Motor neuron (in vitro differentiated cells): ENCODE results near the gene CPT1B. TPM values are rescaled to one million over a fixed set of nuclear protein-coding genes. Genes with fewer than 3 reads are reported as not detected.

Source experiments
- ATAC-seq, 8 experiments: fragments of 200-7000 bp; cut with Tn5 transposase; replicated peaks in 6 of 8; 2 replicates each; pipeline ENCODE4 v1.8.0; 2021; ENCODE audit warnings: mild to moderate bottlenecking in 8 of 8, moderate library complexity in 8 of 8
- H3K27ac ChIP-seq, 2 donors: fragments of 250-450 bp; sonication (Bioruptor Pico); 2 replicates each; pipeline ENCODE4 v1.9.0; 2021; ENCODE audit warnings: antibody characterized with exemption in 2 of 2, mild to moderate bottlenecking in 2 of 2, moderate library complexity in 1 of 2
- H3K4me1 ChIP-seq, 2 donors: fragments of 250-450 bp; sonication (Bioruptor Pico); replicated peaks in 1 of 2; 2 replicates each; pipeline ENCODE4 v1.6.1; 2021; ENCODE audit warnings: antibody characterized with exemption in 2 of 2, mild to moderate bottlenecking in 2 of 2, moderate library complexity in 1 of 2
- H3K4me3 ChIP-seq, 5 donors: fragments of 250-450 bp; sonication (Bioruptor Pico); 2 replicates each; pipeline ENCODE4 v1.9.0; 2021; ENCODE audit warnings: antibody characterized with exemption in 5 of 5, mild to moderate bottlenecking in 5 of 5, moderate library complexity in 4 of 5
- WGBS, 10 experiments: fragments of 450-650 bp; shearing (Covaris generic); methylation state at CpG; one replicate each; pipeline ENCODE4 v1.0.0; 2022; 5-methylcytosine and 5-hydroxymethylcytosine counted together
- in situ Hi-C, 9 experiments: fragments of 400-800 bp; cut with MboI; loops; one replicate each; pipeline ENCODE4 v1.15.0; 2021; ENCODE audit warnings: low sequenced_read_pairs in 9 of 9, low pct_unique_long_range_greater_than_20kb in 2 of 9; ENCODE audit not compliant: unreplicated experiment in 9 of 9
- total RNA-seq, 8 experiments: library from RNA; unstranded; fragments of 300-600 nt; gene quantifications; 2 replicates each; pipeline versions ENCODE4 v1.2.3 to v1.2.4, GENCODE V29; 2022

CPT1B gene
- 10 to 100 TPM in 3 of 8 experiments, 1 to 10 TPM in 5; 2.8 to 17.7 (median 9.6) TPM for total RNA-seq

DNA sequence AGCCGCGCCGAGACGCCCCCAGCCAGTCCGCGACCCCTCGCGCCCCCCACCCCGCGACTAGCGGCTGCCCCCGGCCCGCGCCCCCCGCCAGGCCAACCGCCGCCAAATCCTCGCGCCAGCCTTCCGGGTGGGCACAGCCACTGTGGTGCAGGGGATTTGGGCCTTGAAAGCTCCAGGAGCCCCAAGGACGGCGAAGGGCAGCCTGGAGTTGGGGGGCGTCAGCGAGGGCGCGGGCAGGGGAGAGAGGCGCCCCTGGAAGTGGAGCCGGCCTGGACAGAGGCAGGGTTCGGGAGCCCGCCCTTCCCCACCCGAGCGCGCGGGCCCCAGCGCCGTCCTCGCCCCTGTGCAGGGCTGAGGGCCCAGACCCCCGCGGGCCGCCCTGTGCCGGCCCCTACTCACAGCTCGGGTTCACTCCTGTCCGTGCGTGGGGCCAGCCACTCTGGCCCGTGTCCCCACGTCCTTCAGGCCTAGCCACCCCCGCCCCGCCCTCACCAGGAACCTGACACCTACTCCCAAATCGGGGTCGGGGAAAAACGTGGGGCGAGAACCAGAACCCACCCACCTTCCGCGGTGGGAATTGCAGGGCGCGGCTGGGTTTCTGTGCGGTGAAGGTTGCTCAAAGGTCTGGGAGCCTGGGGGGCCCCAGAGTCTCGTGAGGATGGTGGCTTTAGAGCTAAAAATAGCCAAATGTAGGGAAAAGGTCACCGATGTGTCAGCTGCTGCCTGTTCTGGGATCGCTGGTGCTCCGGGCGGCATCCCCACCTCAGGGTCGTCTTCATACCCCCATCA, at the start of gene CPT1B:
CPT1B (minus strand) TSS at position 441 of the 789 bp plus-strand sequence. CDS start 512 bp downstream, outside the sequence.
- Histone ChIP-seq H3K4me3 (no peak within 1 kb of the TSS), H3K4me1 (peaks cover 5 to 7% of the 10 kb centered on the region in 2 donors), H3K27ac (no peak within 1 kb of the TSS)
- no peak for ATAC-seq
- in situ Hi-C loops: no loop called here
- 15% methylated on average over 14 of the region's 63 CpGs; no CpG with 5 or more reads in 9 of the 10 experiments for WGBS, 10 experiments

DNA sequence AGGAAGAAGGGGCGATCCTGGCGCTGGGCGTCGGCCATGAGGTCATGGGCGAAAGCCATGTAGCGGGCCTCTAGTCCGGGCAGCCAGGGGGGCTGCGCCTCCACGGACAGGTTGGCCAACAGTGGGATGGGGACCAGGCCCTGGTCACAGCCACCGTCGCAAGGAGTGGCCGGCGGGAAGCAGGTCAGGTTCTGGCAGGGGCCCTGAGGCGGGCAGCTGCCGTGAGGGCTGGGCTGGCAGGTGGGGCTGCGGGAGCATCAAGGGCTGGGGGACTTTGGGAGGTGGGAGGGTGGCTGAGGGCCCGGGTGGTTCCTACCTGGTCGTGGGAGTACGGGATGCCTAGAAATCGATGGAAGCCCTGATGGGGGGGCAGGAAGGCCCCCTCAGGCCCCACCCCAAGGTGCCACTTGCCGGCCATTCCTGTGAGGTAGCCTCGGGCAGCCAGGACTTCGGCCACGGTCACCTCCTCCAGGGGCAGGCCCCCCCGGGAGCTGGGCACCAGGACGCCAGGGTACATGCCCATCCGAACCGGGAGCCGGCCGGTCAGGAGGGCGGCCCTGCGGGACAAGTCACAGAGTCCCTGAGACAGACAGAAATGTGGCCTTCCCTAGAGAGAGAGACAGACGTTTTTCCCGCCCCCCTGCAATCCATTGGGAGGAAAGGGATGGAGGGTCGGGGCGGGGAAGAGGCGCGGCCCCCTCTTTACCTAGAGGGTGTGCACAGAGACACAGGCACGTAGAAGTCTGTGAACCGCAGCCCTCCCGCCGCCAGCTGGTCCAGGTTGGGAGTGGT, 48.8 kb upstream of the CPT1B start:
- no peak for ATAC-seq
- no peak overlapping the region for H3K27ac ChIP-seq
- peak overlapping the region; percentile 50 to 78 (median 58) for H3K4me3 ChIP-seq
- 0 to 30% methylated on average over 1 to 4 of the region's 42 CpGs; no CpG with 5 or more reads in 8 of the 10 experiments for WGBS, 10 experiments
- peaks cover 14 to 18% of the 10 kb centered on the region in 2 donors for H3K4me1 ChIP-seq
- in situ Hi-C loops: no loop called here

DNA sequence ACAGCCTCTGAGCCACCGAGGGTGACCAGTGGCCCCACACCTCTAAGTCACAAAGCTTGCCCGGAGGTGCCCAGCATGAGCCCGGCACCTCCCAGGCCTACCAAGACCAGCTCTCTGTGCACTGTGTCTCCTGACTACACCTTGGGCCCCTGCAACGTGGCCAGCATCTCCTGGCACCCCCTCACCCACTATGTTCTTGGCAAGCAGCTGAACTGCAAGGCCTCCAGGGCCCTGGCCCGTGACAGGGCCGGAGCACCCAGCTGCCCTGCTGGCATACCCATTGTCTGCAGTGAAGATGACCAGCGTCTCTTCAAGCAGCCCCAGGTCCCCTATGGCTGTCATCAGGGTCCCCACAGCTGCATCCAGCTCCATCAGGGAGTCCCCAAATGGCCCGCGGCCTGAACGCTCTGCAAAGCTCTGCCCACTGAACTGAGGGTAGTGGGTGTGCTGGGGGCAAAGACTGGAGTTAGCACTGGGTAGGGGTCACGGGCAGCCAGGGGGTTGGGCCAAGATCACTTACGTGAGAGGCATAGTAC, 48.2 kb upstream of the CPT1B start:
- peaks cover 14 to 18% of the 10 kb centered on the region in 2 donors for H3K4me1 ChIP-seq
- no peak for ATAC-seq
- H3K27ac ChIP-seq: no peak overlapping the region
- H3K4me3 ChIP-seq: no peak overlapping the region
- in situ Hi-C loops: no loop called here
- WGBS, 10 experiments: 17 to 100% (median 86%) methylated on average over 1 to 3 of the region's 12 CpGs; no CpG with 5 or more reads in 6 of the 10 experiments

DNA sequence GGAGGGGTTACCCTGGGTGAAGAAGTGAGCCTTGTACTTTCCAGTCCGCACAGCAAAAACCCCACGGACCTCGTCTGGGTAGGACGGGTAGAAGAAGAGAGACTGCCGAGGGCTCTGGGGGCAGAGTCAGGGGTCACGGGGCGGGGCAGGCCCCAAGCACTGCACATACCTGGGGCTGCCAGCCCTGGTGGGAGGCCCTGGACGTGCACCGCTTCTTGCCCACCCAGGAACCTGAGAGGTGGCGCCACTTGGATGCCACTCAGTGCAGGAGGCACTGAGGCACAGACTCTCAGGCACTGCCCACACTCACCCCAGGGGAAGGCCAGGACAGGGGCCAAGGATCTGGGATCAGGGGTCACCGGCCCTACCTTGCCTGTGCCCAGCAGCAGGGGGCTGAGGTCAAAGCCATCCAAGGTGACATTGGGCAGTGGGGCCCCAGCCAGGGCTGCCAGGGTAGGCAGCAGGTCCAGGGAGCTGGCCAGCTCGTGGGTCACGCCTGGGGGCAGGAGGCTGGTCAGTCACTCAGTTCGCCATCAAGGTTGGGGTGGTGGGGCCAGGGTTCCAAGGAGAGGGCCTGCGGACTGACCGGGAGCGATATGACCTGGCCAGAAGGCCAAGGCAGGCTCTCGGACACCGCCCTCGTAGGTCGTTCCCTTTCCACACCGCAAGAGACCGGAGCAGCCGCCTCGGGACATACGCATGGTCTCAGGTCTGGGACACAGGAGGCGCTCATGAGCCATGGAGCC, 47.5 kb upstream of the CPT1B start:
- ATAC-seq: no peak
- WGBS, 10 experiments: 70 to 100% methylated on average over 2 of the region's 27 CpGs; no CpG with 5 or more reads in 8 of the 10 experiments
- in situ Hi-C loops: no loop called here

DNA sequence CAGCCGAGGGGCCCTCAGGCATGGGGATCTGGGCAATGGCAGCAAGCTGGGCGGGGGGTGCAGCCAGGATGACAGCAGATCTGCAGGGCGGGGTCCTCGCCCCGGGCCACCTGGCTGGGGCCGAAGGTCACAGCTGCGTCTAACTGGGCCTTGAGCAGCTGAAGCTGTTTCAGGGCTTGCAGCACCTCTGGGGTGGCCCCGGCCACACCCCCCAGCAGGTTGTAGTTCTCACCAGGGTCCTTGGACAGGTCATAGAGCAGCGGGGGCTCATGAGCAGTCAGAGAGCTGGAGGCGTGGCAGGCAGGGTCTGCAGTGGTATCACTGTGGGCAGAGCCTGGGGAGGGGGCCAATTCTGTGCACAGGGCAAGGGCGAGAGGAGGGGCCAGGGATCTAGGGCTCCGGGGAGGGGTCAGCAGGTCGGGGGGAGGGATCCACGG, 46.9 kb upstream of the CPT1B start:
- ATAC-seq: no peak
- Histone ChIP-seq H3K4me3 (no peak overlapping the region), H3K27ac (no peak overlapping the region), H3K4me1 (peaks cover 13 to 23% of the 10 kb centered on the region in 2 donors)
- no CpG with 5 or more reads among the region's 14 CpGs for WGBS, 10 experiments
- in situ Hi-C loops: no loop called here

More for the DNA sequence above, 47.5 kb upstream of the CPT1B start:
- H3K27ac ChIP-seq: no peak overlapping the region
- no peak overlapping the region for H3K4me3 ChIP-seq
- peaks cover 17 to 25% of the 10 kb centered on the region in 2 donors for H3K4me1 ChIP-seq

DNA sequence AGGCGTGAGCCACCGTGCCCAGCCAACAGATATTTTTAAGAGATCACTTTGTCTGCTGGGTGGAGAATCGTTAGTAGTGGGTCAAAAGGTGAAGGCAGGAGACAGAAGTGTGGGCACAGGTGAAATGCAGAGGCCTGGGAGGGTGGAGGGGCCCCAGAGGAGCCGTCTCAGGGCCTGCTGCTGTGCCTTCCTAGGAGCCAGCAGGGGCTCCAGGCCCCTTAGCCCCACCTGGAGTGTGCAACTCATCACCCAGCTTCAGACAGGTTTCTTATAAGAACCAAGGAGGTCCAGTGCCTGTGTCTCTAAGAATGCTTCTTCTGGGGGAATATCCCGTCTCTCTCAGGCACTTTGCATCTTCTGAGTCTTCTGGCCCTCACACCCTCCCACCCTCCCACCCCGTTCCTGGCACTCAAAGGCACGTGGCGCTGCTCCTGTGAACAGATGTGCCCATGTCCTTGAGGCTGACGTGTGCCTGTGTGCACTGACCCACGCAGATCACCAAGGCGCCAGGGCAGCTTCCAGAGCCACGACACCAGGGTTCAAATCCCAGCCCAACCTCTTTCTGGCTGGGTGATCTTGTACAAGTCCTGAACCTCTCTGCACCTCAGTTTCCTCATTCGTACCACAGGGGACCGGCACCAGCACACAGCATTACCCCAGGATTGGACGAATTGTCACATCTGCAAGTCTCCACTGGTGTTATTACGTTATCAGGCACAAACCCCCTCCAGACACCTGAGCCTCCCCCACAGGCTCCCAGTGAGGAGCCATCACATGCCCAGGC, 46.3 kb upstream of the CPT1B start:
- 84 to 87% methylated on average over 3 of the region's 16 CpGs; no CpG with 5 or more reads in 8 of the 10 experiments for WGBS, 10 experiments
- H3K27ac ChIP-seq: no peak overlapping the region
- ATAC-seq: no peak
- in situ Hi-C loops: no loop called here
- H3K4me3 ChIP-seq: no peak overlapping the region
- H3K4me1 ChIP-seq: peaks cover 10 to 17% of the 10 kb centered on the region in 2 donors

DNA sequence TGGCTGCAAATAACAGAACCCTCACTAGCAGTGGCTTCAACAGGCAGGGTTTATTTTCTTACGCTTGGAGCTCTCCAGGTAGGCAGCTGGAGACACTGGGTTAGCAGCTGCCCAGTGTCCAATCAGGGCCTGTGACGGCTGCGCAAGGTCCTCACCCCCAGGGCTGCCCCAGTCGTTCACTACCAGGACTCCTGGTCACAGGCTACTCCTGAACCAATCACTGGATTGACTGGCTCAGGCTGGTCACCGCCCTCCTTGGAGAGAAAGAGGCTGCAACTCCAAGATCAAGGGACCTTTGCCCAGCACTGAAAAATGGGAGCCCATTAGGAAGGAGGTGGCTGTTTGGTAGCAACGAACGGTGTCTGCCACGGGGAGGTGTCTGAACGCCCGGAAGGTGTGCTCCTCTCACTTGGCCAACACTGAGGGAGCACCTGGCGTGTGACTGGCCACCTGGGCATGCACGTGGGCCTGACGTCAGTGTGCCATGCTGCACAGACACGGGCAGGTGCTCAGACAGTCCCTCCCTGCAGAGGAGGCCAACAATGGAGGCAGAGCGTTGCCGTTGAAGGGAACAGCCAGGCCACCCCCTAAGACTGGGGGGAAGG, 44.6 kb upstream of the CPT1B start:
- in situ Hi-C loops: no loop called here
- peak in 1 of 8 experiments; percentile 9 for ATAC-seq
- 0 to 100% (median 66%) methylated on average over 1 to 12 of the region's 16 CpGs; no CpG with 5 or more reads in 3 of the 10 experiments for WGBS, 10 experiments
- Histone ChIP-seq H3K27ac (no peak overlapping the region), H3K4me1 (peaks cover 3 to 10% of the 10 kb centered on the region in 2 donors), H3K4me3 (no peak overlapping the region)

DNA sequence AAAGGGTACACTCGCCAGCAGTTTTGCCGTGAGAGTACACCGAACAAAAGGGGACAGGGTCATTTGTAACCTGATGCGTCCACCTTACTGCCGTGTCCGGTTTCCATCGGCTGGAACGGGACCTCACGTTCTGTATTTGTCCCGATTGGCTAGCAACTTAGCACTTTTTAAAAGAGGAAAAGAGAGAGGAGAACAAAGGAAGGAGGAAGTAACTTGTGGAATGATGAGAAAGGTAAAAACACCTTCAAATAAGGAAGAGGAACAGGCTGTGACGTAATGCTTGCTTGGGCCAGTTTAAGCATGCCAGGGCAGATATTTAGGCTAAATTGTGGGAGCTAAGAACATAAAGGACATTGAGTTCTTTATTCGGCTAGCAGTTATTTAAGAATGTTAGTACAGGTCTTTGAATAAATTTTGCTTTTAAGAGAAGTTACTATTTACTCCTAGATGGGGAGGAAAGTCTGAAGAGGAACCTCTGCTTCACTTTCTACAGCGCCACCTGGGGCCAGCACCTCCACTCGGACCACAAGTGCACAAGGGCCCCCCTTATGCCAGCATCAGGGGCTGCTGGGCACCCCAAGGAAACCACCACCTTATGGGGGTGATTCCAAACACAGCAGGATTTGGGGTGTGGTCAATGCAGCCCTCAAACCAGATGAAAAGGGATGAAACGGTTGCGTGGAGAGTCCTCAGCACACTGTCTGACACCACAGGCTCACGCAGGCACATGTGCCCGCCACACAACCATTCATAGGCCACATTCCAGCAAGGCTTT, 43.9 kb upstream of the CPT1B start:
- in situ Hi-C loops: no loop called here
- H3K4me3 ChIP-seq: no peak overlapping the region
- H3K4me1 ChIP-seq: peaks cover 3 to 10% of the 10 kb centered on the region in 2 donors
- 7 to 60% (median 27%) methylated on average over 4 to 14 of the region's 18 CpGs for WGBS, 10 experiments
- ATAC-seq: peak in 1 of 8 experiments; percentile 7
- no peak overlapping the region for H3K27ac ChIP-seq

DNA sequence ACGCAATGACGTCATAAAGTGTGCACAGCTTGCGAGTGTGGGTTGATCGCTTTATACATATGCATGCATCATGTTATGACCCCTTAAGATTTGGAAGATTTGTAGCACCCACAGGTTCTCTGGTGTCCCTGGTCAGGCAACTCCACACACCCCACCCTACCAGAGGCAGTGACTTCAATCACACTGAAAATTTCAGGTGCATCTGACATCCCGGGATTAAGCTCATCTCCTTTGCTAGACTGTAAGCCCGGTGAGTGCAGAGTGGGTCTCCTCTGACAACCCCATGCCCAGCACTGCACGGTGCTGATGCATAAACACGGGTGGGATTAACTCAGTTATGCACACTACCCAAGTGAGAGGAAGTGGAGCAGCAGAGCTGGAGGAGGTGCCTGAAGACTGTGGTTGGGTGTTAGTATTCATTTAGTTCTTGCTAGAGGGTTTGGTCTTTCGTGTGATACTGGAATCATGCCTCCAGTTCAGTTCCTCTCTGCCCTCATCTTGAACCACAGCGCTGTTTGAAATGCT, 43.2 kb upstream of the CPT1B start:
- peaks cover 3 to 10% of the 10 kb centered on the region in 2 donors for H3K4me1 ChIP-seq
- H3K27ac ChIP-seq: no peak overlapping the region
- peak in 4 of 8 experiments; percentile 1 to 41 (median 8) for ATAC-seq
- 5 to 100% (median 40%) methylated on average over 1 to 9 of the region's 10 CpGs; no CpG with 5 or more reads in 1 of the 10 experiments for WGBS, 10 experiments
- in situ Hi-C loops: no loop called here
- H3K4me3 ChIP-seq: peak overlapping the region in 1 of 5 donors; percentile 33

DNA sequence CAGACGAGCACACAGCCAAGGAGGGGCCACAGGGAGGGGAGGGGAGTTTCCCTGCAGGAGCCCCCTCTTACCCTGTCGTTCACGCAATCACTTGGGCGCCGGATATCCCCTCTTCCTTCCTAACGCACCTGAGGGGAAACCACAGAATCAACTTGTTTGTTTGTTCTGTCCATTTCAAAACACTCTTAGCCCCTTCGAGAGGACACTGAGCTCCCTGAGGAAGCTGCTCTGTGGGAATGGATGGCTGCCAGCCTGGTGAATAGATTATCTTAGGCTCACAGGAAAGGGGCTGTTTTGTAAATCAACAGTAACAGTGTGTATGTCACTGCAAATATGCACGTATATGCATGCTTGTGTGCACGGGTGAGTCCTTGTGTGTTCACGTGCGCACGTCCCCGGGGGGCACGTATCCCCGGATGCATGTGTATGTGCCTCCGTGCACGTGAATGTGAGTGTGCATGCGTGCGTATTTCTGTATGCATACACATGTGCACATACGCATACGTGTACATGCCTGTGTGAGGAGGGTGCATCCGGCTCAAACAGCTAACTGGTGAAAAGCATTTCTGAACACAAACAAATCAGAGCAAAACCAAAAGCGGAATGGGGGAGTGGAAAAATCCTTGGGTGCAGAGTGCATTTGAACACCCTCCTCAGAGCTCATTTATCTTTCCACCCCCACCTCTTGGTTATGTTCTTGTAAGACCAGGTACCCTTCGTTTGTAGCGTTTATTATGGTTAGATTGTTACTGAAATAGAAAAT, 42.5 kb upstream of the CPT1B start:
- in situ Hi-C loops: no loop called here
- WGBS, 10 experiments: 4 to 36% (median 25%) methylated on average over 2 to 17 of the region's 25 CpGs; no CpG with 5 or more reads in 1 of the 10 experiments
- H3K27ac ChIP-seq: peak overlapping the region in 1 of 2 donors; percentile 29
- H3K4me1 ChIP-seq: peaks cover 3 to 10% of the 10 kb centered on the region in 2 donors
- peak; percentile 81 to 93 (median 88) for ATAC-seq
- H3K4me3 ChIP-seq: peak overlapping the region; percentile 17 to 33 (median 23)
